Measurements from ENCODE around the gene C9.

DNA sequence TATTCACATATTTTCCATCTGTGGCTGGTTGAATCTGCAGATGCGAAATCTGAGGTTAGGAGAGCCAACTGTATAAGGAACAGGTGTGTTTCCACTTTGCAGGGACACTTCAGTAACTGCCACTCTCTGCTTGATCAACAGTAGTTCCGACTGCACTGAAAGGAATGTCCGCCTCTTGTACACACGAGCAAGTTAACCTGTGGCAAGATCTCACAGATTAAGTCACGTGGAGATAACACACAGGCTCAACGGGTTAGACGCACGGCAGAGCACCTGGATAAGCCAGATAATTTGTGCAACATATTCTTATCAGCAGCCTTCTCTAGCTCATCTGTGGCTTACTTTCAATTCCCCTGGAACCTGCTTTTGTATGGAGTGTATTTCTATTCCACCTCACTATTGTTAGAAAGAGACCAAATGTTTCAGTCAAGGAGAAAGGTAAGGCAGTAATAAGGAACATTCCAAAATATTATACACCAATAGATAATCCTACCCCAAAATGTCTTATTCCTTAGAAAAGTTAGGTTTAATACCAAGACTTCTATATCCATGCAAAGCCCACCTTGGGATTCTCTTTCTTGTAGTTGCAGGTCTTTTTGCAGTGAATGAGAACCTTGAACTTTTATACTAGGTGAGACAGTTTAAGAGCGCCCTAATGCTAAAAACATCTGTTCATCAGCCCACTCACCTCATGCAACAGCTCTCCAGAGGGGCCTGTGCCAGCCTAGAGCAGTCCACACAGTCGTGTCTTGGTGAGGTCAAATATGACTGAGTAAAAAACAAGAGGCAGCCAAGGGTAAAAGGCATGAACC is 6.5 kb upstream of the C9 start:
- TF ChIP-seq, protein P1, sequence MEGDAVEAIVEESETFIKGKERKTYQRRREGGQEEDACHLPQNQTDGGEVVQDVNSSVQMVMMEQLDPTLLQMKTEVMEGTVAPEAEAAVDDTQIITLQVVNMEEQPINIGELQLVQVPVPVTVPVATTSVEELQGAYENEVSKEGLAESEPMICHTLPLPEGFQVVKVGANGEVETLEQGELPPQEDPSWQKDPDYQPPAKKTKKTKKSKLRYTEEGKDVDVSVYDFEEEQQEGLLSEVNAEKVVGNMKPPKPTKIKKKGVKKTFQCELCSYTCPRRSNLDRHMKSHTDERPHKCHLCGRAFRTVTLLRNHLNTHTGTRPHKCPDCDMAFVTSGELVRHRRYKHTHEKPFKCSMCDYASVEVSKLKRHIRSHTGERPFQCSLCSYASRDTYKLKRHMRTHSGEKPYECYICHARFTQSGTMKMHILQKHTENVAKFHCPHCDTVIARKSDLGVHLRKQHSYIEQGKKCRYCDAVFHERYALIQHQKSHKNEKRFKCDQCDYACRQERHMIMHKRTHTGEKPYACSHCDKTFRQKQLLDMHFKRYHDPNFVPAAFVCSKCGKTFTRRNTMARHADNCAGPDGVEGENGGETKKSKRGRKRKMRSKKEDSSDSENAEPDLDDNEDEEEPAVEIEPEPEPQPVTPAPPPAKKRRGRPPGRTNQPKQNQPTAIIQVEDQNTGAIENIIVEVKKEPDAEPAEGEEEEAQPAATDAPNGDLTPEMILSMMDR (IDR thresholded peaks at IDR 0.05), result no peak
- no peak for TF ChIP-seq POLR2A (IDR thresholded peaks at IDR 0.05)

Measured in heart left ventricle (tissue), 13 donors.